ENCODE results near the gene FTCD. TPM values are rescaled to one million over a fixed set of nuclear protein-coding genes. Genes with fewer than 3 reads are reported as not detected.
A peak's percentile ranks its signal among the peaks of the same experiment; 100 is the strongest.

Gene FTCD
- total and polyA plus RNA-seq, 5 donors, result 1.00 to 3.5 (median 1.8) TPM

DNA sequence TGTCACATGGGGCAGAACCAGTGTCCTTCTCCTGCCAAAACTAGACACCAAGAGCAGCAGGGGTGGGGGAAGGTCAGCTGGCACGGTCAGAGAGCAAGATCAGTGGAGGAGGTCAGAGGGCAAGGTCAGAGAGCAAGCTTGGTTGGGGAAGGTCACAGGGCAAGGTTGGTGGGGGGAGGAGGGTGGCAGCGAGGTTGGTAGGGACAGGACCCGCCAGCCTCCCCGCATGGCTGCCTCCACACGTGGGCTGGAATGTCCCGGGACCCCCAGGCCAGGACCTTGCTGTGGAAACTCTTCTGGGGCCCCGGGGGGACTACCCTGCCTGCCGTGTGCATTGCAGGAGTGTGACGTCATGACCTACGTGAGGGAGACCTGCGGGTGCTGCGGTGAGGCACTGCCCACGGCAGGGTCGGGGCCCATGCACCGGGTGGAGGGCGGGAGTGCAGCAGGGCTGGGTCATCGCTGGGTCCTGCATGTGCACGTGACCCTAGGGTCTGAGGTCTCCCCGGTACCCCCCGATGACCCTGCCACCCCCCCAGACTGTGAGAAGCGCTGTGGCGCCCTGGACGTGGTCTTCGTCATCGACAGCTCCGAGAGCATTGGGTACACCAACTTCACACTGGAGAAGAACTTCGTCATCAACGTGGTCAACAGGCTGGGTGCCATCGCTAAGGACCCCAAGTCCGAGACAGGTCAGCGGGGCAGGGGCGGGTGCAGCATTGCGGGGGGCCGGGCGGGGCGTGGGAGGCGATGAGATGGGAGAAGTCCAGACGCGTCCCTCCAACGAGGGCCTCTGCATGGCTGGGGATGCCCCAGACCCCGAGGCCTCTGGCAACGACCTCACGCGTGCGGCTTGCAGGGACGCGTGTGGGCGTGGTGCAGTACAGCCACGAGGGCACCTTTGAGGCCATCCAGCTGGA is 30.2 kb downstream of the FTCD start:
- intact Hi-C loops (cut with DNase I), result no loop called here
- Histone ChIP-seq H3K27ac (ENCODE audit: low read length) (no peak overlapping the region), H3K27me3 (ENCODE audit: control insufficient read depth, insufficient read depth) (no peaks in the 10 kb centered on the region), H3K4me3 (ENCODE audit: low read length) (no peak overlapping the region), H3K9me3 (ENCODE audit: control insufficient read depth, low read length) (no peaks in the 10 kb centered on the region), H3K4me1 (ENCODE audit: control insufficient read depth, insufficient read depth, low read length) (no peaks in the 10 kb centered on the region)
- ATAC-seq (no peak), DNase-seq (peak; percentile 18 to 60 (median 45))
- 86% methylated on average over 49 of the region's 49 CpGs for WGBS

DNA sequence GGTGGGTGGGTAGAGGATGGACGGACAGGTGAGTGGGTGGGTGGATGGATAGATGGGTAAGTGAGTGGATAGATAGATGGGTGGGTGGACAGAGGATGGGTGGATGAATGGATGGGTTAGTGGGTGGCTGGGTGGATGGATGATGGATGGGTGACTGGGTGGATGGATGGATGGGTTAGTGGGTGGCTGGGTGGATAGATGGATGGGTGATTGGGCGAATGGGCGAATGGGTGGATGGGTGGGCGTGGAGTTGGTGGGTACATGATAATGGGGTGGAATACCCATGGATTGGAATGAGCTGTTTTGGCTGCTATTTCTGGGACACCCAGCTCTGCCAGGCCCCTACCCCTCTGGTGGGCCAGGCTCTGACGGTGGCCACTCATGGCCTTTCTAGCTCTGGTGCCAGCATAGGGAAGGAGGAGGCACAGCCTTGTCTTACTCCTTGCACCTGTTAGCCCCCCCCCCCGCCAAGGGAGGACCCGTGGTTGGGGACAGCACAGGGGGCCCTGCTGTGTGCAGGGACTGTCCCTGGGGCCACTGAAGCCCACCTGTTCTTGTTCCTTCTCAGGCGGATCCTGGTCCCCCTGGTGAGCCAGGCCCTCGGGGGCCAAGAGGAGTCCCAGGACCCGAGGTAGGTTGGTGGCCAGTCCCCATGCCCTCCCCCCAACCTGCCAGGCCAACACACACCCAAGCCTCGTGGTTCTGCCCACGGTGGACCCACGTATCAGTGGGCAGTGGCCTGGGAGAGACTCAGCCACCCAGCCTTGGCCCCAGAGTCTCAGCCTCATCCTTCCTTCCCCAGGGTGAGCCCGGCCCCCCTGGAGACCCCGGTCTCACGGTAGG is 31.1 kb downstream of the FTCD start:
- H3K9me3 ChIP-seq (ENCODE audit: control insufficient read depth, low read length), result no peaks in the 10 kb centered on the region
- no peak overlapping the region for H3K4me3 ChIP-seq (ENCODE audit: low read length)
- DNase-seq (peak; percentile 8 to 51 (median 11)), ATAC-seq (no peak)
- no peaks in the 10 kb centered on the region for H3K4me1 ChIP-seq (ENCODE audit: control insufficient read depth, insufficient read depth, low read length)
- intact Hi-C loops (cut with DNase I), result no loop called here
- no peak overlapping the region for H3K27ac ChIP-seq (ENCODE audit: low read length)
- no peaks in the 10 kb centered on the region for H3K27me3 ChIP-seq (ENCODE audit: control insufficient read depth, insufficient read depth)
- 94% methylated on average over 16 of the region's 16 CpGs for WGBS

DNA sequence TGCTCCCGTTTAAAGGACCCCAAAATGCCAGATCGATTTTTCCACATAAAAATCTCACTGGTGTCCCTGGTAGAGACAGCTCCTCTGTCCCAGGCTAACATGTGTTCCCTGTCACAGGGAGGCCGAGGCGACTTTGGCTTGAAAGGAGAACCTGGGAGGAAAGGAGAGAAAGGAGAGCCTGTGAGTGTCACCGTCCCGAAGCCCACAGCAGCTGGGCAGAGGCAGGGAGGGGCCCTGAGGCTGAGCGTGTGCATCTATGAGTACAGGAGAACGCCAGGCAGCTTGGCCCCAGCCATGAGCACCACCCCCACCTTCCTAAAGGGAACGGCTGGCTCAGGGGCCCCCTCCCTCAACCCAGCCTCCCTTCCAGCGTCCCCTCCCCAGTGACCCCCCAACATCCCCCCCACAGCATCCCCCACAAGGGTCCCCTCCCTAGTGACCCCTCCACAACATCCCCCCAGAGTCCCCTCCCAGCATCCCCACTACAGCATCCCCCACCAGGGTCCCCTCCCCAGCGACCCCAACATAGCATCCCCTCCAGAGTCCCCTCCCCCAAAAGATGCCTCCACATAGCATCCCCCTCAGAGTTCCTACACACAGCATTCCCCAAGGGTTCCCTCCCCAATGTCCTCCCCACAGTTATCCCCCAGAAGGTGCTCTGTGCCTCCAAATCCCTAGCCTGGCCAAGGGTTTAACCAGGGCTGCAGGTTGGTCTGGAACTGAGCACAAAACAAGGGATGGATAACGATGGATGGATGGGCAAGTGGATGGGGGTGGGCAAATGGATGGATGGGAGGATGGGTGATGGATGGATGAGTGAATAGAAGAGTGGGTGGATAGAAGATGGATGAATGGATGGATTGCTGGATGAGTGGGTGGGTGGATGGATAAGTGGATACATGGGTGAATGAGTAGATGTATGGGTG is 32.4 kb downstream of the FTCD start:
- no peaks in the 10 kb centered on the region for H3K4me1 ChIP-seq (ENCODE audit: control insufficient read depth, insufficient read depth, low read length)
- no peaks in the 10 kb centered on the region for H3K9me3 ChIP-seq (ENCODE audit: control insufficient read depth, low read length)
- WGBS, result 95% methylated on average over 12 of the region's 12 CpGs
- peak in 1 of 3 donors; percentile 19 for DNase-seq
- ATAC-seq, result no peak
- no peak overlapping the region for H3K27ac ChIP-seq (ENCODE audit: low read length)
- no peak overlapping the region for H3K4me3 ChIP-seq (ENCODE audit: low read length)
- intact Hi-C loops (cut with DNase I), result no loop called here
- H3K27me3 ChIP-seq (ENCODE audit: control insufficient read depth, insufficient read depth), result no peaks in the 10 kb centered on the region

DNA sequence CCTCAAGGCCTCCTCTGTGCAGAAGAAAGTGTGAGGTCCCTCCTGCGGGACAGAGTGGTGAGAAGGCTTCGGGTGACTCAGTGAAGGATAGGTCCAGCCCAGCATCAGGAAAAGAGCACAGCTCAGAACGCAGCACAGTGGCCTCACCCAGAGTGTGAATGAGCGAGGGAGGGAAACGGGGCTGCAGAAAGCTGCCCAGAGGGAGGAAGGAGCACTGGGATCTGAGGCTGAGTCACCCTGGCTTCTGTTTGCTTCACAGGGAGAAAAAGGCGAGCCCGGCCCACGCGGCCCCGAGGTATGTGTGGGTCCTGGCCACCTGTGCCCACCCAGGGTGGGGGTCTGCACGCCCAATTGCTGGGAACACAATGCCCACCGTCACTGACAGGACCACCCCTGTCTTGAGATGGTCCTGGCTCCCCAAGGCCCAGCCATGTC is 33.1 kb downstream of the FTCD start:
- WGBS, result 85% methylated on average over 12 of the region's 12 CpGs
- Histone ChIP-seq H3K4me1 (ENCODE audit: control insufficient read depth, insufficient read depth, low read length) (no peaks in the 10 kb centered on the region), H3K4me3 (ENCODE audit: low read length) (no peak overlapping the region), H3K27me3 (ENCODE audit: control insufficient read depth, insufficient read depth) (no peaks in the 10 kb centered on the region), H3K27ac (ENCODE audit: low read length) (no peak overlapping the region), H3K9me3 (ENCODE audit: control insufficient read depth, low read length) (no peaks in the 10 kb centered on the region)
- intact Hi-C loops (cut with DNase I), result no loop called here
- no peak for ATAC-seq
- DNase-seq, result peak; percentile 13 to 60 (median 50)

DNA sequence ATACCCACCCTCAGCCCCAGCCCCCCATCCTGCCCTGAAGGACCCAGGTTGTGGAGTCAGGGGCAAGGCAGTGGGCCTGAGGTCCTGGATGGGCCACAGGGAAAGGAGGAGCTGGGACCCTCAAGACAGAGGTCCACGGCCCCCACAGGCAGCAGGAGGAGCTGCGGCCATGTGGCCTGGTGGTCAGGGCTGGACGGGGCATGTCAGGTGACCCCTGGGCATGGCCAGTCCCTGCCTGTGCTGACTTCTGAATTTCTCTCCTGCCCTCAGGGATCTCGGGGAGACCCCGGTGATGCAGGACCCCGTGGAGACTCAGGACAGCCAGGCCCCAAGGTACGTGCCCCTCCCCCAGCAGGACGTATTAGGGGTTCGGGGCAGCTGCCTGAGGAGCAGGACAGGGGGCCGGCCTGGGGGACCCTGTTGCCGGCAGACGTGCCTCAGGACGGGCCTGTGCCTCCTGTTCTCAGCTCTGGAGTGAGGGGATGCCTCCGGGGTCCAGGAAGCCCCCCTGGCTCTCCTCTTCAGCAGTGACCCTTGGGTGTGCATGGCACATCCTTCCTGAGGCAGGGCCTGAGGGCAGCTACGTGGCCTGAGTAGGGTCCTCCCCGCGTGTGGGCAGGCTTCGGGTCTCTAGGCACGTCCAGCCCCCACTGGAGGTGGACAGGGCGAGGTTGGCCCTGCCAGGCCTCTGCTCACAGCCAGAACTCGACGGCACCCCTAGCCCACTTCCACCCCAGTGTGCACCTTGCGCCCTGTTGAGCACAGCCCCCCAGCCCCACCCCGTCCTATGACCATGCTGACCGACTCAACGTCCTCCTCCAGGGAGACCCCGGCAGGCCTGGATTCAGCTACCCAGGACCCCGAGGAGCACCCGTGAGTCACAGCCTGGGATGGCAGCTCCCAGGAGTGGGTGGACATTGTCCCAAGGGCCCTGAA is 33.8 kb downstream of the FTCD start:
- intact Hi-C loops (cut with DNase I), result no loop called here
- Histone ChIP-seq H3K4me3 (ENCODE audit: low read length) (no peak overlapping the region), H3K27me3 (ENCODE audit: control insufficient read depth, insufficient read depth) (no peaks in the 10 kb centered on the region), H3K4me1 (ENCODE audit: control insufficient read depth, insufficient read depth, low read length) (no peaks in the 10 kb centered on the region), H3K27ac (ENCODE audit: low read length) (no peak overlapping the region), H3K9me3 (ENCODE audit: control insufficient read depth, low read length) (no peaks in the 10 kb centered on the region)
- DNase-seq (peak; percentile 18 to 60 (median 44)), ATAC-seq (no peak)
- 92% methylated on average over 29 of the region's 29 CpGs for WGBS

DNA sequence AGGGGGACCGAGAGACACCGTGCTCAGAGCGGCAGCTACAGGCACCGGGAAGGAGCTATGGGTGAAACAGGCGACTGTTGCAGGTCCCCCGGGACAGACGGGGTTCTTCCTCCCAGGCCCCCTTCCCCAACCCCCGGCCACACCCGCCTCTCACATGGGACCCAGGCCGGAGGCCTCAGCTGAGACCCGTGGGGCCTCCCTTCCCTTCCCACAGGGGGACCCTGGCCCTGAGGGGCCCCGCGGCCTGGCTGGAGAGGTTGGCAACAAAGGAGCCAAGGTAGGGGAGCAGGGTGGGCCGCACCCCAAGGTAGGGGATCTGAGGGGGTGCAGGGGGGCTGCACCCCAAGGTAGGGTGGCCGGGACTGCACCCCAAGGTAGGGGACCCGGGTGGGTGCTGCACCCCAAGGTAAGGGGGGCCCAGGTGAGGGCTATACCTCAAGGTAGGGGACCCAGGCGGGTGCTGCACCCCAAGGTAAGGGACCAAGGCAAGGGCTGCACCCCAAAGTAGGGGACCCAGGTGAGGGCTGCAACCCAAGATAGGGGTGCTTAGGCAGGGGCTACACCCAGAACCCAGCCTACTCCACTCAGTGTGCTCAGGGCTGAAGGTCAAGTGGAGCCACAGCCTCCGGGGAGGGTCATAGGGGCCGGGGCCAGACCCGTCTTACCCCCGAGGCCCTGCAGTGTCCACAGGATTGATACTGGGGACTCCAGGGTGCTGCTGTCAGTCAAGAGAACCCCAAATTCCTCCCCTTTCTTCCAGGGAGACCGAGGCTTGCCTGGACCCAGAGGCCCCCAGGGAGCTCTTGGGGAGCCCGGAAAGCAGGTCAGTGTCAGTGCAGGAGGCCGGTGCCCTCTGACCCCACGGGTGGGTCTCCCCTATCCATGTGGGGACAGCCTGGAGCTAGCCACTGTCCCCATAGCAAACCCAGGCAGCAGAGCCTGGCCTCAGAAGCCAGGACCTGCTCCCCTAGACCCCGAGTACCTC is 34.8 kb downstream of the FTCD start:
- no peak for ATAC-seq
- H3K4me3 ChIP-seq (ENCODE audit: low read length), result no peak overlapping the region
- no peaks in the 10 kb centered on the region for H3K9me3 ChIP-seq (ENCODE audit: control insufficient read depth, low read length)
- H3K4me1 ChIP-seq (ENCODE audit: control insufficient read depth, insufficient read depth, low read length), result no peaks in the 10 kb centered on the region
- WGBS, result 85% methylated on average over 26 of the region's 26 CpGs
- peak; percentile 11 to 55 (median 37) for DNase-seq
- H3K27ac ChIP-seq (ENCODE audit: low read length), result no peak overlapping the region
- intact Hi-C loops (cut with DNase I), result no loop called here
- no peaks in the 10 kb centered on the region for H3K27me3 ChIP-seq (ENCODE audit: control insufficient read depth, insufficient read depth)

DNA sequence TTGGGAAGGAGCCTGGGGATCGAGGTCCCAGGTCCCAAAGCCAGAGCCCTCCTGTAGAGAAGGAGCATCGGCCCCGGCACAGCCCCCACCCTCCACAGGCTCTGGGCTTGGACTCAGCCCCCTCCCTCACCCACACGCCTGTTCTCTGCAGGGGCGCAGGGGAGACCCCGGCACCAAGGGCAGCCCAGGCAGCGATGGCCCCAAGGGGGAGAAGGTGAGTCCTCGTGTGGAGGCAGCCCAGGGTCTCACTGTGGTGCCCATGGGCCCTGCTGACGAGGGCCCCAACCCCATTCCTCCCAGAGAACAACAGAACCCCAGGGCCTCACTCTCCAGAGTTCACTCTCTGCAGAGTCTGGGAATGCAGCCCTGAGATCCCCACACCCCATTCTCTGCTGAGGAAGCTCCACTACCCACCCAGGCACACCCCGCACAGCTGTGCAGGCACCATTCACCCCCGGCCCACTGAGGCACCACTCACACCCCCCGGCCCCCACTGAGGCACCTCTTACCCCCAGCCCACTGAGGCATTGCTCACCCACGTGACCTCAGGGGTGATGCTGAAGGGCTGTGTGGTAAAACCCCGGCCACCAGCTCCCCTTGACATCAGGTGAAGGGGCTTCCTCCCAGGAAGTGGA is 35.6 kb downstream of the FTCD start:
- ATAC-seq, result no peak
- peak; percentile 8 to 52 (median 39) for DNase-seq
- intact Hi-C loops (cut with DNase I), result loop anchor here in 1 of 4 donors (10.0 kb wide), 1 partner anchor 115 kb away; no protein-coding TSS in a partner anchor
- no peak overlapping the region for H3K27ac ChIP-seq (ENCODE audit: low read length)
- 91% methylated on average over 14 of the region's 14 CpGs for WGBS
- no peak overlapping the region for H3K4me3 ChIP-seq (ENCODE audit: low read length)
- no peaks in the 10 kb centered on the region for H3K9me3 ChIP-seq (ENCODE audit: control insufficient read depth, low read length)
- H3K27me3 ChIP-seq (ENCODE audit: control insufficient read depth, insufficient read depth), result no peaks in the 10 kb centered on the region
- H3K4me1 ChIP-seq (ENCODE audit: control insufficient read depth, insufficient read depth, low read length), result no peaks in the 10 kb centered on the region

DNA sequence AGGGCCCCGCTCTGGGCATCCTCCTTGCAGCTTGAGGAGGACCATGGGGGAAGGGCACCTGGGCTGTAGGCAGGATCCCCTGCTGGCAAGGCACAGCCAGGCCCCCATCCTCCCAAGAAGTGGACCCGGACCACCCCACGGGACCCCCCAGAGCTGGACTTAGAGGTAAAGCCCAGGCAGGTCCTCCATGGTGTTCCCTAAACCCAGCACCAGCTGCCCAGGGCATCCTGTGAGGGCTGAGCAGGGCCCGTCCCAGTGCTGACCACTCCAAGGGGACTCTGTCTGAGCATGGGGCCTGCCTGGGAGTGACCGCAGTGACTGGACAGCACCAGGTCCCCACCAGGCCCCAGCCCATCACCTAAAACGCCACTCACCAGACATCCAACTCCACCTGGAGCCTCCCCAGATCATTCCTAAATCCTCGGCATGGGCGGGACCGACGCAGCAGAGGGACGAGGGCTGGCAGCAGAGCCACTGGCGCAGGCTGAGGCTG is 36.2 kb downstream of the FTCD start:
- 94% methylated on average over 12 of the region's 12 CpGs for WGBS
- intact Hi-C loops (cut with DNase I), result loop anchor here in 1 of 4 donors (10.0 kb wide), 1 partner anchor 114 kb away; no protein-coding TSS in a partner anchor
- no peak overlapping the region for H3K27ac ChIP-seq (ENCODE audit: low read length)
- no peak overlapping the region for H3K4me3 ChIP-seq (ENCODE audit: low read length)
- no peaks in the 10 kb centered on the region for H3K27me3 ChIP-seq (ENCODE audit: control insufficient read depth, insufficient read depth)
- no peaks in the 10 kb centered on the region for H3K9me3 ChIP-seq (ENCODE audit: control insufficient read depth, low read length)
- DNase-seq, result peak in 1 of 3 donors; percentile 16
- no peaks in the 10 kb centered on the region for H3K4me1 ChIP-seq (ENCODE audit: control insufficient read depth, insufficient read depth, low read length)
- no peak for ATAC-seq
